ENCODE data around the gene CYP11A1. TPM values are rescaled to one million over a fixed set of nuclear protein-coding genes. Genes with fewer than 3 reads are reported as not detected.

CYP11A1 gene
- total and polyA plus RNA-seq, 2 donors (not counting 1 experiment from before 2014, with no cell fraction given), result not detected

DNA sequence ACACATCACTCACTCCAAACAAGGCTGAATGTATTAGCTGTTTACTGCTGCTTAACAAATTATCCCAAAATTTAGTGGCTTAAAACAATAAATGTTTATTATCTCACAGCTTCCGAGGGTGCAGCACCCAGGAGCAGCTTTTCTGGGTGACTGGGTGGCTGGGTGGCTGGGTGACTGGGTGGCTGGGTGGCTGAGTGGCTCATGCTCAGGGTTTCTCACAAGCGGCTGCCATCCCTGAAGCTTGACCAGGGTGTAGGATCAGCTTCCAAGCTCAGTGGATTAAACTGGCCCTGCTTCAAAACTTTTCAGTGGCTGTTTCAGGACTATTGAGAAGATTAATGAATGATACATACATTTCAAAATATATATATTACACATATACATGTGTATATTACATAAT is 2.3 kb upstream of the CYP11A1 start:
- Histone ChIP-seq H3K9me3 (ENCODE audit: control extremely low read depth in 1 of 3, control insufficient read depth in 2 of 3, insufficient read depth in 1 of 3, low read length in 2 of 3) (peaks cover 0 to 4% (median 0%) of the 10 kb centered on the region in 3 donors), H3K4me2 (replicated peaks; ENCODE audit: low read depth, low read length, poor library complexity, severe bottlenecking) (no peak overlapping the region), H3K27me3 (replicated peaks in 1 of 4; ENCODE audit: control extremely low read depth in 1 of 4, control insufficient read depth in 3 of 4, insufficient read depth in 4 of 4, low read length in 3 of 4) (peaks cover 0 to 35% (median 26%) of the 10 kb centered on the region in 4 experiments), H3K27ac (ENCODE audit: low read length in 2 of 2) (no peak overlapping the region), H3K9ac (ENCODE audit: low read length) (no peak overlapping the region), H3K4me3 (ENCODE audit: control extremely low read depth in 1 of 5, extremely low read depth in 1 of 5, insufficient read depth in 1 of 5, low read depth in 2 of 5, low read length in 4 of 5) (no peak overlapping the region), H3K36me3 (replicated peaks in 1 of 2; ENCODE audit: control extremely low read depth in 1 of 2, control insufficient read depth in 1 of 2, extremely low read depth in 1 of 2, insufficient read depth in 2 of 2, low read length in 1 of 2) (no peaks in the 10 kb centered on the region), H3K79me2 (ENCODE audit: control insufficient read depth, insufficient read depth, low read length) (no peaks in the 10 kb centered on the region), H2AFZ (ENCODE audit: insufficient read depth, low read depth, low read length, poor library complexity, severe bottlenecking) (no peak overlapping the region), H3K4me1 (ENCODE audit: control insufficient read depth in 2 of 2, insufficient read depth in 2 of 2, low read length in 2 of 2) (peaks cover 18 to 21% of the 10 kb centered on the region in 2 donors), H4K20me1 (ENCODE audit: control insufficient read depth, insufficient read depth, low read length, poor library complexity, severe bottlenecking) (no peaks in the 10 kb centered on the region)
- no peak overlapping the region for H3K4me3 Mint-ChIP-seq
- H3K4me1 Mint-ChIP-seq, result peaks cover 10% of the 10 kb centered on the region
- no peaks in the 10 kb centered on the region for H3K9me3 Mint-ChIP-seq (ENCODE audit: insufficient read depth)
- 100% methylated on average over 1 of the region's 2 CpGs for WGBS (ENCODE audit: insufficient coverage)
- POLR2A ChIA-PET, result no interaction called here
- intact Hi-C loops (cut with micrococcal nuclease), result loop anchor here (5.0 to 10.0 kb wide), 3 partner anchors 418 to 1365 kb away; partner anchors contain the start of gene RPP25
- H3K27me3 Mint-ChIP-seq, result peaks cover 28% of the 10 kb centered on the region
- CTCF ChIA-PET, result interaction anchor here (0.7 to 23.1 kb wide), 5 partner anchors 9 to 399 kb away, joined by 3 to 855 read pairs (median 4); partner anchors contain the start of gene SEMA7A
- no peak for TF ChIP-seq CTCF (IDR thresholded peaks at IDR 0.05)
- TF ChIP-seq EZH2 (IDR thresholded peaks at IDR 0.05; ENCODE audit: borderline replicate concordance, insufficient read depth, low read depth, low read length, poor library complexity, severe bottlenecking), result no peak
- H3K27ac Mint-ChIP-seq, result no peak overlapping the region
- DNase-seq (no peak), ATAC-seq (ENCODE audit: low read depth) (no peak)

- POLR2A ChIA-PET, result no interaction called here
- Mint-ChIP-seq H3K9me3 (ENCODE audit: insufficient read depth) (no peaks in the 10 kb centered on the region), H3K27me3 (peaks cover 32% of the 10 kb centered on the region), H3K4me3 (no peak overlapping the region), H3K27ac (no peak overlapping the region), H3K4me1 (peaks cover 5% of the 10 kb centered on the region)
- H3K27ac ChIP-seq (ENCODE audit: low read length in 2 of 2), result no peak overlapping the region
- no peaks in the 10 kb centered on the region for H3K36me3 ChIP-seq (replicated peaks in 1 of 2; ENCODE audit: control extremely low read depth in 1 of 2, control insufficient read depth in 1 of 2, extremely low read depth in 1 of 2, insufficient read depth in 2 of 2, low read length in 1 of 2)
- H3K27me3 ChIP-seq (replicated peaks in 1 of 4; ENCODE audit: control extremely low read depth in 1 of 4, control insufficient read depth in 3 of 4, insufficient read depth in 4 of 4, low read length in 3 of 4), result peaks cover 0 to 35% (median 26%) of the 10 kb centered on the region in 4 experiments
- no peak overlapping the region for H3K4me3 ChIP-seq (ENCODE audit: control extremely low read depth in 1 of 5, extremely low read depth in 1 of 5, insufficient read depth in 1 of 5, low read depth in 2 of 5, low read length in 4 of 5)
- DNase-seq, result no peak
- H3K9me3 ChIP-seq (ENCODE audit: control extremely low read depth in 1 of 3, control insufficient read depth in 2 of 3, insufficient read depth in 1 of 3, low read length in 2 of 3), result peaks cover 0 to 4% (median 0%) of the 10 kb centered on the region in 3 donors
- no peak overlapping the region for H3K9ac ChIP-seq (ENCODE audit: low read length)
- H2AFZ ChIP-seq (ENCODE audit: insufficient read depth, low read depth, low read length, poor library complexity, severe bottlenecking), result no peak overlapping the region
- TF ChIP-seq EZH2 (IDR thresholded peaks at IDR 0.05; ENCODE audit: borderline replicate concordance, insufficient read depth, low read depth, low read length, poor library complexity, severe bottlenecking) (no peak), CTCF (IDR thresholded peaks at IDR 0.05) (no peak)
- no peak for ATAC-seq (ENCODE audit: low read depth)
- H3K4me1 ChIP-seq (ENCODE audit: control insufficient read depth in 2 of 2, insufficient read depth in 2 of 2, low read length in 2 of 2), result peaks cover 14 to 16% of the 10 kb centered on the region in 2 donors
- CTCF ChIA-PET, result interaction anchor here (0.7 to 23.1 kb wide), 5 partner anchors 9 to 400 kb away, joined by 3 to 855 read pairs (median 4); partner anchors contain the start of gene SEMA7A
- H3K79me2 ChIP-seq (ENCODE audit: control insufficient read depth, insufficient read depth, low read length), result no peaks in the 10 kb centered on the region
- H3K4me2 ChIP-seq (replicated peaks; ENCODE audit: low read depth, low read length, poor library complexity, severe bottlenecking), result no peak overlapping the region
- 98% methylated on average over 7 of the region's 10 CpGs for WGBS (ENCODE audit: insufficient coverage)
- intact Hi-C loops (cut with micrococcal nuclease), result no loop called here
- H4K20me1 ChIP-seq (ENCODE audit: control insufficient read depth, insufficient read depth, low read length, poor library complexity, severe bottlenecking), result no peaks in the 10 kb centered on the region
Measured at GRCh38 chr15:74369084-74369745, 1.8 kb upstream of the CYP11A1 start.

Data from B cell (primary cell).